DMS114 treated with DMSO at 0.1 percent for 48 hours (cell line): ENCODE measurements around the gene CHAD.
A peak's percentile ranks its signal among the peaks of the same experiment; 100 is the strongest.
"Not testable (repeated sequence)": the region's sequence is repeated elsewhere in the genome, so short reads cannot be mapped to it uniquely, and the experiment has no call there.

Experiments
- DNase-seq: peaks from one replicate; lab custom pipeline; 2025; ENCODE audit not compliant: unreplicated experiment; lab: John Stamatoyannopoulos, UW

Gene CHAD

GRCh38 chr17:50475775-50476544, 7.3 kb upstream of the CHAD start:
- DNase-seq: not testable (repeated sequence)

- DNase-seq: no peak
Measured at GRCh38 chr17:50475362-50475761, 6.7 kb upstream of the CHAD start.

GRCh38 chr17:50474523-50474922, 5.8 kb upstream of the CHAD start:
- DNase-seq: no peak

GRCh38 chr17:50473901-50474300, 5.2 kb upstream of the CHAD start:
- no peak for DNase-seq

GRCh38 chr17:50472761-50473161, 4.1 kb upstream of the CHAD start:
- DNase-seq: peak; percentile 5

GRCh38 chr17:50472286-50472685, 3.6 kb upstream of the CHAD start:
- DNase-seq: no peak

GRCh38 chr17:50471009-50471905, 2.6 kb upstream of the CHAD start:
- DNase-seq: no peak

GRCh38 chr17:50470426-50470825, 1.7 kb upstream of the CHAD start:
- DNase-seq: no peak

- DNase-seq: no peak
Measured at GRCh38 chr17:50469671-50470305, 1.1 kb upstream of the CHAD start.

GRCh38 chr17:50469208-50469605, 527 bp upstream of the CHAD start:
- no peak for DNase-seq

- DNase-seq: no peak
Measured at GRCh38 chr17:50467855-50468303, 801 bp downstream of the CHAD start.

- DNase-seq: no peak
Measured at GRCh38 chr17:50467114-50467854, 1.4 kb downstream of the CHAD start.

- no peak for DNase-seq
Measured at GRCh38 chr17:50466371-50467113, 2.1 kb downstream of the CHAD start.

- DNase-seq: no peak
Measured at GRCh38 chr17:50465635-50466034, 3.0 kb downstream of the CHAD start.

GRCh38 chr17:50465171-50465570, 3.5 kb downstream of the CHAD start:
- DNase-seq: no peak

- DNase-seq: no peak
Measured at GRCh38 chr17:50464736-50465135, 3.9 kb downstream of the CHAD start.

GRCh38 chr17:50464121-50464520, 4.6 kb downstream of the CHAD start:
- DNase-seq: no peak

- no peak for DNase-seq
Measured at GRCh38 chr17:50462446-50462845, 6.2 kb downstream of the CHAD start.

GRCh38 chr17:50461550-50462132, 7.0 kb downstream of the CHAD start:
- no peak for DNase-seq
